Panc1 (cell line): ENCODE measurements around the gene CDK14. TPM values are rescaled to one million over a fixed set of nuclear protein-coding genes. Genes with fewer than 3 reads are reported as not detected.

Experiments used
- ATAC-seq: fragments of 200-7000 bp; cut with Tn5 transposase; 2 replicates; pipeline ENCODE4 v1.9.1; 2020; ENCODE audit warnings: mild to moderate bottlenecking, moderate library complexity
- BruUV-seq: library from RNA; stranded (reverse); fragments of 400-500 nt; replicated peaks from 2 replicates; lab custom pipeline; 2021; lab: Mats Ljungman, UMichigan
- CTCF ChIA-PET: fragments of 300-600 bp; sonication (Branson Sonifier 250); formaldehyde crosslinking; loops from one replicate; lab custom pipeline; 2022; ENCODE audit warnings: antibody characterized with exemption; lab: Charles Lee
- POLR2A ChIA-PET: fragments of 300-600 bp; sonication (Branson Sonifier 250); formaldehyde crosslinking; loops from one replicate; lab custom pipeline; 2022; ENCODE audit warnings: antibody characterized with exemption; lab: Charles Lee
- DNase-seq: peaks from one replicate; pipeline ENCODE4 v3.0.0-alpha.2; 2010; ENCODE audit warnings: low read depth, low spot score
- H3K27ac ChIP-seq: 2 replicates; pipeline ENCODE4 v1.5.1; 2011; ENCODE audit warnings: mild to moderate bottlenecking, low read length, inconsistent platforms
- H3K27me3 ChIP-seq: fragments of 200-500 bp; sonication (Bioruptor generic); 2 replicates; pipeline ENCODE4 v1.6.0; 2014; ENCODE audit warnings: low read length, inconsistent platforms; ENCODE audit not compliant: control insufficient read depth, insufficient read depth
- H3K36me3 ChIP-seq: fragments of 200-500 bp; sonication (Bioruptor generic); 2 replicates; pipeline ENCODE4 v1.5.1; 2014; ENCODE audit warnings: inconsistent platforms, mild to moderate bottlenecking, low read length, moderate library complexity; ENCODE audit not compliant: control insufficient read depth, insufficient read depth
- H3K4me1 ChIP-seq: 2 replicates; pipeline ENCODE4 v1.5.1; 2011; ENCODE audit warnings: inconsistent platforms, mild to moderate bottlenecking, low read length, moderate library complexity; ENCODE audit not compliant: control insufficient read depth, insufficient read depth
- H3K4me3 ChIP-seq, 2 experiments: 2 replicates each; pipeline ENCODE4 v1.5.1; 2011 to 2012; ENCODE audit warnings: low read depth in 2 of 2, low read length in 2 of 2, mild to moderate bottlenecking in 2 of 2, inconsistent platforms in 1 of 2, moderate library complexity in 1 of 2
- H3K9me3 ChIP-seq: fragments of 200-500 bp; sonication (Bioruptor generic); 2 replicates; pipeline ENCODE4 v1.5.1; 2014; ENCODE audit warnings: low read depth, mild to moderate bottlenecking, inconsistent platforms, low read length, moderate library complexity; ENCODE audit not compliant: control insufficient read depth, insufficient read depth
- POLR2AphosphoS5 ChIP-seq: IDR thresholded peaks from 2 replicates; pipeline ENCODE4 v1.6.1; 2012; ENCODE audit warnings: mild to moderate bottlenecking, low read depth, low read length, moderate library complexity
- SIN3A ChIP-seq: IDR thresholded peaks from 2 replicates; pipeline ENCODE4 v1.6.1; 2012; ENCODE audit warnings: low read depth, mild to moderate bottlenecking, low read length, moderate library complexity, borderline replicate concordance; ENCODE audit not compliant: insufficient read depth
- TCF7L2 ChIP-seq: IDR thresholded peaks from 2 replicates; pipeline ENCODE4 v1.6.1; 2011; ENCODE audit warnings: mild to moderate bottlenecking, low read depth, low read length, inconsistent platforms
- in situ Hi-C: cut with HindIII; loops from 2 replicates; pipeline ENCODE4 v1.10.0; 2016; ENCODE audit warnings: low sequenced_read_pairs, low pct_unique_long_range_greater_than_20kb
- intact Hi-C: fragments of 100-400 bp; cut with micrococcal nuclease; formaldehyde crosslinking; loops from one replicate; pipeline ENCODE4 v1.10.0; 2022; ENCODE audit not compliant: unreplicated experiment
- total RNA-seq: library from RNA; stranded (reverse); gene quantifications from one replicate; pipeline ENCODE4 v1.2.1, GENCODE V29; 2021; ENCODE audit not compliant: unreplicated experiment
- TF ChIP-seq, protein P1 (sequence below): fragments of 450-650 bp; IDR thresholded peaks from 2 replicates; pipeline ENCODE4 v1.5.1; 2017; ENCODE audit warnings: mild to moderate bottlenecking
- TF ChIP-seq, protein P2 (sequence below), 2 experiments: IDR thresholded peaks; 2 replicates each; pipeline ENCODE4 v1.6.1; 2011 to 2012; ENCODE audit warnings: low read depth in 2 of 2, control low read depth in 1 of 2, low read length in 1 of 2, mild to moderate bottlenecking in 1 of 2, moderate library complexity in 1 of 2; ENCODE audit not compliant: insufficient read depth in 1 of 2

CDK14 gene
- total RNA-seq, 1 experiment from 2014 or later: 3.0 TPM

DNA sequence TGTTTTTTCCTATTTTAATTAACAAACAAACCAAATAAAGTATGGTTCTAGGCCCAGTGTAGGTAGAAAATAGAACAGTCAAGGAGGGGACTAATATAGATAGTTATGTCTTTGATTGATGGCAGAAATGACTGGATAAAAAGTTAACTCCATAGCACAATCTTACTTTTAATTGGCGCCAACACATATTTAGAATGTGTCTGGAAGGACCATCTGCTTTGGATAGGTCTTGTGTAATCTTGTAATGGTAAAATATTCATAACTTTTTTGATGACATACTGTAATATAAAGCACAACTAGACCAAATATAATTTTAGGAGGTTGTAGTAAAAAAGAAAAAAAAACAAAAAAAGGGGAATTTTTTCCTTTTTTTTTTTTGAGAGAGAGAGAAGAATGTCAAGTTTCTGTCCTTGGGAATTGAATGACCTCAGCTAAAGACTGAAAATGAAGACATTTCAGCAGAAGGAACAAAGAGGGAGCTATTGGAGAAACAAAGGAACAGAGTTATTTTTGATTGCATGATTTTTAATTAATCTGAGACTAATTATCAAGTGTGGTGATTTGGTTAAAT is 193.7 kb downstream of the CDK14 start:
- in situ Hi-C loops: no loop called here
- Histone ChIP-seq H3K4me1 (no peaks in the 10 kb centered on the region), H3K4me3 (no peak overlapping the region), H3K27me3 (no peaks in the 10 kb centered on the region), H3K27ac (no peak overlapping the region), H3K9me3 (peaks cover 9% of the 10 kb centered on the region; the same call in 1 of the 2 replicates), H3K36me3 (no peaks in the 10 kb centered on the region)
- CTCF ChIA-PET: no interaction called here
- ATAC-seq (no peak), DNase-seq (no peak)
- TF ChIP-seq POLR2AphosphoS5: no peak
- TF ChIP-seq, protein P1, sequence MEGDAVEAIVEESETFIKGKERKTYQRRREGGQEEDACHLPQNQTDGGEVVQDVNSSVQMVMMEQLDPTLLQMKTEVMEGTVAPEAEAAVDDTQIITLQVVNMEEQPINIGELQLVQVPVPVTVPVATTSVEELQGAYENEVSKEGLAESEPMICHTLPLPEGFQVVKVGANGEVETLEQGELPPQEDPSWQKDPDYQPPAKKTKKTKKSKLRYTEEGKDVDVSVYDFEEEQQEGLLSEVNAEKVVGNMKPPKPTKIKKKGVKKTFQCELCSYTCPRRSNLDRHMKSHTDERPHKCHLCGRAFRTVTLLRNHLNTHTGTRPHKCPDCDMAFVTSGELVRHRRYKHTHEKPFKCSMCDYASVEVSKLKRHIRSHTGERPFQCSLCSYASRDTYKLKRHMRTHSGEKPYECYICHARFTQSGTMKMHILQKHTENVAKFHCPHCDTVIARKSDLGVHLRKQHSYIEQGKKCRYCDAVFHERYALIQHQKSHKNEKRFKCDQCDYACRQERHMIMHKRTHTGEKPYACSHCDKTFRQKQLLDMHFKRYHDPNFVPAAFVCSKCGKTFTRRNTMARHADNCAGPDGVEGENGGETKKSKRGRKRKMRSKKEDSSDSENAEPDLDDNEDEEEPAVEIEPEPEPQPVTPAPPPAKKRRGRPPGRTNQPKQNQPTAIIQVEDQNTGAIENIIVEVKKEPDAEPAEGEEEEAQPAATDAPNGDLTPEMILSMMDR: no peak
- no peak for TF ChIP-seq TCF7L2
- no peak for TF ChIP-seq SIN3A
- POLR2A ChIA-PET: no interaction called here
- BruUV-seq: no TSS peak
- intact Hi-C loops: loop anchor here (2.0 kb wide), 1 partner anchor 47 kb away; no protein-coding TSS in a partner anchor

- Histone ChIP-seq H3K4me3 (no peak overlapping the region), H3K4me1 (no peaks in the 10 kb centered on the region), H3K9me3 (peaks cover 9% of the 10 kb centered on the region; the same call in 1 of the 2 replicates), H3K36me3 (no peaks in the 10 kb centered on the region), H3K27me3 (no peaks in the 10 kb centered on the region), H3K27ac (no peak overlapping the region)
- ATAC-seq (no peak), DNase-seq (no peak)
- BruUV-seq: no TSS peak
- ChIA-PET CTCF (no interaction called here), POLR2A (no interaction called here)
- in situ Hi-C loops (no loop called here), intact Hi-C loops (loop anchor here (2.0 kb wide), 1 partner anchor 49 kb away; no protein-coding TSS in a partner anchor)
- TF ChIP-seq, protein P1: no peak
- no peak for TF ChIP-seq POLR2AphosphoS5
- no peak for TF ChIP-seq TCF7L2
- no peak for TF ChIP-seq SIN3A
- TF ChIP-seq, protein P2, sequence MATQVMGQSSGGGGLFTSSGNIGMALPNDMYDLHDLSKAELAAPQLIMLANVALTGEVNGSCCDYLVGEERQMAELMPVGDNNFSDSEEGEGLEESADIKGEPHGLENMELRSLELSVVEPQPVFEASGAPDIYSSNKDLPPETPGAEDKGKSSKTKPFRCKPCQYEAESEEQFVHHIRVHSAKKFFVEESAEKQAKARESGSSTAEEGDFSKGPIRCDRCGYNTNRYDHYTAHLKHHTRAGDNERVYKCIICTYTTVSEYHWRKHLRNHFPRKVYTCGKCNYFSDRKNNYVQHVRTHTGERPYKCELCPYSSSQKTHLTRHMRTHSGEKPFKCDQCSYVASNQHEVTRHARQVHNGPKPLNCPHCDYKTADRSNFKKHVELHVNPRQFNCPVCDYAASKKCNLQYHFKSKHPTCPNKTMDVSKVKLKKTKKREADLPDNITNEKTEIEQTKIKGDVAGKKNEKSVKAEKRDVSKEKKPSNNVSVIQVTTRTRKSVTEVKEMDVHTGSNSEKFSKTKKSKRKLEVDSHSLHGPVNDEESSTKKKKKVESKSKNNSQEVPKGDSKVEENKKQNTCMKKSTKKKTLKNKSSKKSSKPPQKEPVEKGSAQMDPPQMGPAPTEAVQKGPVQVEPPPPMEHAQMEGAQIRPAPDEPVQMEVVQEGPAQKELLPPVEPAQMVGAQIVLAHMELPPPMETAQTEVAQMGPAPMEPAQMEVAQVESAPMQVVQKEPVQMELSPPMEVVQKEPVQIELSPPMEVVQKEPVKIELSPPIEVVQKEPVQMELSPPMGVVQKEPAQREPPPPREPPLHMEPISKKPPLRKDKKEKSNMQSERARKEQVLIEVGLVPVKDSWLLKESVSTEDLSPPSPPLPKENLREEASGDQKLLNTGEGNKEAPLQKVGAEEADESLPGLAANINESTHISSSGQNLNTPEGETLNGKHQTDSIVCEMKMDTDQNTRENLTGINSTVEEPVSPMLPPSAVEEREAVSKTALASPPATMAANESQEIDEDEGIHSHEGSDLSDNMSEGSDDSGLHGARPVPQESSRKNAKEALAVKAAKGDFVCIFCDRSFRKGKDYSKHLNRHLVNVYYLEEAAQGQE (IDR thresholded peaks at IDR 0.05; ENCODE audit: insufficient read depth in 1 of 2, low read depth in 2 of 2, low read length in 1 of 2): no peak
Measured at GRCh38 chr7:90791596-90791995, 195.5 kb downstream of the CDK14 start.
